Measurements from ENCODE around the gene KIFAP3.

GRCh38 chr1:170086399-170087032 lies 12.0 kb upstream of the KIFAP3 start:
- no peak for TF ChIP-seq ZNF274 (IDR thresholded peaks at IDR 0.05; ENCODE audit: low read depth, low read length)
- no peak for TF ChIP-seq YY1 (IDR thresholded peaks at IDR 0.05; ENCODE audit: insufficient read depth, insufficient read length)

Data from NT2/D1 (cell line).